ES-I3 (cell line): ENCODE results near the gene FXYD1.
"Not testable (repeated sequence)": the region's sequence is repeated elsewhere in the genome, so short reads cannot be mapped to it uniquely, and the experiment has no call there.

ENCODE experiments used
- H3K36me3 ChIP-seq: 2 replicates; pipeline ENCODE4 v1.6.1; 2013; ENCODE audit warnings: mild to moderate bottlenecking, low read length, control low read depth, moderate library complexity; ENCODE audit not compliant: insufficient read depth
- H3K4me1 ChIP-seq: 2 replicates; pipeline ENCODE4 v1.6.1; 2013; ENCODE audit warnings: mild to moderate bottlenecking, control low read depth, low read length; ENCODE audit not compliant: insufficient read depth
- H3K9ac ChIP-seq: 2 replicates; pipeline ENCODE4 v1.6.1; 2013; ENCODE audit warnings: low read depth, mild to moderate bottlenecking, low read length, moderate library complexity
- H3K9me3 ChIP-seq: 2 replicates; pipeline ENCODE4 v1.6.1; 2013; ENCODE audit warnings: mild to moderate bottlenecking, low read length, moderate library complexity; ENCODE audit not compliant: control insufficient read depth, insufficient read depth

FXYD1 gene

GRCh38 chr19:35151273-35152065, 12.8 kb downstream of the FXYD1 start:
- H3K4me1 ChIP-seq = peaks cover 25% of the 10 kb centered on the region
- H3K9ac ChIP-seq = no peak overlapping the region

GRCh38 chr19:35153129-35153522, 14.5 kb downstream of the FXYD1 start:
- H3K36me3 ChIP-seq = peaks cover 12% of the 10 kb centered on the region
- peak overlapping the region; percentile 91 for H3K9ac ChIP-seq
- H3K9me3 ChIP-seq = not testable (repeated sequence)
- peaks cover 26% of the 10 kb centered on the region for H3K4me1 ChIP-seq

More at GRCh38 chr19:35151273-35152065, 12.8 kb downstream of the FXYD1 start:
- Histone ChIP-seq H3K9me3 (no peaks in the 10 kb centered on the region), H3K36me3 (no peaks in the 10 kb centered on the region; the same call in 1 of the 2 replicates)

GRCh38 chr19:35153701-35154524, 15.3 kb downstream of the FXYD1 start:
- Histone ChIP-seq H3K4me1 (peaks cover 26% of the 10 kb centered on the region), H3K9ac (peak overlapping the region; percentile 91; the same call in 1 of the 2 replicates), H3K36me3 (peaks cover 17% of the 10 kb centered on the region), H3K9me3 (no peaks in the 10 kb centered on the region)

GRCh38 chr19:35154525-35155406, 16.1 kb downstream of the FXYD1 start, which contains the start of gene FXYD5:
Gene FXYD5, plus strand, starts transcription at chr19:35154735. Its CDS starts 816 bp downstream, at chr19:35155551.
- peaks cover 25% of the 10 kb centered on the region for H3K36me3 ChIP-seq
- peaks cover 26% of the 10 kb centered on the region for H3K4me1 ChIP-seq
- no peaks in the 10 kb centered on the region for H3K9me3 ChIP-seq
- peak within 1 kb of the TSS; percentile 91 for H3K9ac ChIP-seq

GRCh38 chr19:35155441-35155840, 16.8 kb downstream of the FXYD1 start:
- peak overlapping the region; percentile 91 for H3K9ac ChIP-seq
- peaks cover 25% of the 10 kb centered on the region for H3K4me1 ChIP-seq
- H3K9me3 ChIP-seq = no peaks in the 10 kb centered on the region

GRCh38 chr19:35155981-35156672, 17.5 kb downstream of the FXYD1 start:
- peak overlapping the region; percentile 91; the same call in 1 of the 2 replicates for H3K9ac ChIP-seq
- H3K36me3 ChIP-seq = peaks cover 27% of the 10 kb centered on the region
- no peaks in the 10 kb centered on the region for H3K9me3 ChIP-seq
- peaks cover 18% of the 10 kb centered on the region for H3K4me1 ChIP-seq

More at GRCh38 chr19:35155441-35155840, 16.8 kb downstream of the FXYD1 start:
- H3K36me3 ChIP-seq = peaks cover 27% of the 10 kb centered on the region

- peaks cover 31% of the 10 kb centered on the region for H3K36me3 ChIP-seq
- peaks cover 14% of the 10 kb centered on the region for H3K4me1 ChIP-seq
- H3K9ac ChIP-seq = no peak overlapping the region
- no peaks in the 10 kb centered on the region for H3K9me3 ChIP-seq
These were observed 18.0 kb downstream of the FXYD1 start for GRCh38 chr19:35156673-35157014.

- peaks cover 12% of the 10 kb centered on the region for H3K4me1 ChIP-seq
- no peak overlapping the region for H3K9ac ChIP-seq
- peaks cover 39% of the 10 kb centered on the region for H3K36me3 ChIP-seq
- no peaks in the 10 kb centered on the region for H3K9me3 ChIP-seq
These were observed 18.8 kb downstream of the FXYD1 start for GRCh38 chr19:35157431-35157830.

GRCh38 chr19:35159606-35160005, 21.0 kb downstream of the FXYD1 start:
- H3K9me3 ChIP-seq = peaks cover 4% of the 10 kb centered on the region; the same call in 1 of the 2 replicates
- H3K4me1 ChIP-seq = peaks cover 8% of the 10 kb centered on the region
- peaks cover 60% of the 10 kb centered on the region for H3K36me3 ChIP-seq
- no peak overlapping the region for H3K9ac ChIP-seq

- H3K4me1 ChIP-seq = peaks cover 6% of the 10 kb centered on the region
- H3K36me3 ChIP-seq = peaks cover 72% of the 10 kb centered on the region
- H3K9ac ChIP-seq = no peak overlapping the region
- peaks cover 4% of the 10 kb centered on the region; the same call in 1 of the 2 replicates for H3K9me3 ChIP-seq
These were observed 22.2 kb downstream of the FXYD1 start for GRCh38 chr19:35160629-35161433.

GRCh38 chr19:35161434-35161743, 22.8 kb downstream of the FXYD1 start:
- peaks cover 9% of the 10 kb centered on the region; the same call in 1 of the 2 replicates for H3K9me3 ChIP-seq
- H3K4me1 ChIP-seq = peaks cover 2% of the 10 kb centered on the region; the same call in 1 of the 2 replicates
- no peak overlapping the region for H3K9ac ChIP-seq
- peaks cover 78% of the 10 kb centered on the region for H3K36me3 ChIP-seq

- peaks cover 72% of the 10 kb centered on the region for H3K36me3 ChIP-seq
These were observed 24.1 kb downstream of the FXYD1 start for GRCh38 chr19:35162471-35163326.

More at GRCh38 chr19:35162471-35163326, 24.1 kb downstream of the FXYD1 start:
- Histone ChIP-seq H3K9ac (no peak overlapping the region), H3K4me1 (no peaks in the 10 kb centered on the region), H3K9me3 (peaks cover 9% of the 10 kb centered on the region)
